Measurements from ENCODE around the gene TBX4.

The TBX4 gene

DNA sequence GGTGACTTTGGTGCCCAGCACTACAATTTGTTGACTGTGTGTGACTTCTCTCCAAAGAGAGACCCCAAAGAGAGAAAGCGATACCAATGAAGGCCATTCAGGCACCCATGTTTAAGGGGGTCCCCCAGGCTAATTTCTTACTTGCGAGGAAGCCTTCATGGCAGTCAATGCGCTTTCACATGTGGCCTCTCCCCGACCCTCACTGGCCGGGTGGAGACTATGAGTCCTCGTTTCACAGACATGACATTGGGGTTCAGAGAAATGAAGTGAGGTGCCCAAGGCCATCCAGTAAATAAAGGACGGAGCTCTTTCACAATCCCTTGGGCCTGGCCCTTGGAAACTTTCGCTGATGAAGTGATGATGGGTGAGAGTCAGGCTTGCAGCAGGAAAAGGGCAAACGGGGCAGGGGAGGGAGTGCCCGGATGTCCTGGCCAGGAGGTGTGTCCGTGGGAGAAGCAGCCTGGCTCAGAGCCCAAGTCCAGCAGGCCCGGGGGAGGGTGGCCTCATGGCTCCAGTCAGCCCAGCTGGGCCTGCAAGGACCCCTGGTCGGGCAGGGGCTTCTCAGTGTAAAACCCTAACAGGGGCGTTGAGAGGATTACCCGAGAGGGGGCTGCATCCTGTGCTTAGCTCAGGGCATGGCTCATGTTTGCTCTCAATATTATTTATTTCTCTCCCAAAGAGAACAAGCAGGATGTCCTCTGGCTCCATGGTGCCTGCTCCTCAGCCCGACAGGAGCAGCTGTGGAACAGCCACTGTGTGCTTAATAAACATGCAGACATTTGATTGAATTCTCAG is 37.9 kb upstream of the TBX4 start:
- POLR2A ChIA-PET = interaction anchor here (0.8 to 1.8 kb wide), 4 partner anchors 13 to 180 kb away, joined by 3 to 9 read pairs (median 4); partner anchors contain the start of gene TBX2
- DNase-seq (ENCODE audit: extremely low spot score) = no peak
- CTCF ChIA-PET = interaction anchor here (0.6 to 3.1 kb wide), 3 partner anchors 141 to 695 kb away, joined by 3 to 23 read pairs (median 3); no protein-coding TSS in a partner anchor
- TF ChIP-seq ELF4 (IDR thresholded peaks at IDR 0.05) (no peak), CTBP1 (IDR thresholded peaks at IDR 0.05; ENCODE audit: borderline replicate concordance) (no peak), FOXA1 (IDR thresholded peaks at IDR 0.05) (no peak), LEF1 (IDR thresholded peaks at IDR 0.05; ENCODE audit: borderline replicate concordance) (no peak), HDGF (IDR thresholded peaks at IDR 0.05; ENCODE audit: borderline replicate concordance) (no peak), FOXM1 (IDR thresholded peaks at IDR 0.05; ENCODE audit: borderline replicate concordance) (no peak), FOXK2 (IDR thresholded peaks at IDR 0.05) (no peak), ZNF384 (IDR thresholded peaks at IDR 0.05) (no peak), SP1 (IDR thresholded peaks at IDR 0.05) (no peak), L3MBTL2 (conservative IDR thresholded peaks at IDR 0.05) (no peak), NFRKB (IDR thresholded peaks at IDR 0.05) (no peak), SUZ12 (IDR thresholded peaks at IDR 0.05) (no peak), TARDBP (IDR thresholded peaks at IDR 0.05) (no peak), BHLHE40 (IDR thresholded peaks at IDR 0.05; ENCODE audit: borderline replicate concordance) (no peak), ARNT (IDR thresholded peaks at IDR 0.05) (no peak)
- TF ChIP-seq, protein P1, sequence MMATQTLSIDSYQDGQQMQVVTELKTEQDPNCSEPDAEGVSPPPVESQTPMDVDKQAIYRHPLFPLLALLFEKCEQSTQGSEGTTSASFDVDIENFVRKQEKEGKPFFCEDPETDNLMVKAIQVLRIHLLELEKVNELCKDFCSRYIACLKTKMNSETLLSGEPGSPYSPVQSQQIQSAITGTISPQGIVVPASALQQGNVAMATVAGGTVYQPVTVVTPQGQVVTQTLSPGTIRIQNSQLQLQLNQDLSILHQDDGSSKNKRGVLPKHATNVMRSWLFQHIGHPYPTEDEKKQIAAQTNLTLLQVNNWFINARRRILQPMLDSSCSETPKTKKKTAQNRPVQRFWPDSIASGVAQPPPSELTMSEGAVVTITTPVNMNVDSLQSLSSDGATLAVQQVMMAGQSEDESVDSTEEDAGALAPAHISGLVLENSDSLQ (IDR thresholded peaks at IDR 0.05) = no peak

DNA sequence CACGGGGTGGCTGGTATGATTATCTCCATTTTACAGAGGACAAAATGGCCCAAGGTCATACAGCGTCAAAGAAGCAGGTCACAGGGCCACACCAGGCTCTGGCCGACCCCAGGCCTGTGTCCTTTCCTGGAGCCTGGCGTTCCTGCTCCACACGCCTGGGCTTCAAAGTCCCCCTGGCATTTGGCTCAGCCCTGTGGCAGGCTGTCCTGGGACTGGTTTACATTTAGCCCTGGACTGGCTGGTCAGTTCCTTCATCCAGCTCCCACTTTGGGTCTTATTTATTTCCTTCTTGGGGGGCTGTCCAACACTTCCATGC is 37.3 kb upstream of the TBX4 start:
- CTCF ChIA-PET = no interaction called here
- TF ChIP-seq CTBP1 (IDR thresholded peaks at IDR 0.05; ENCODE audit: borderline replicate concordance) (no peak), NFRKB (IDR thresholded peaks at IDR 0.05) (no peak), SUZ12 (IDR thresholded peaks at IDR 0.05) (no peak), FOXK2 (IDR thresholded peaks at IDR 0.05) (no peak), FOXA1 (IDR thresholded peaks at IDR 0.05) (no peak), HDGF (IDR thresholded peaks at IDR 0.05; ENCODE audit: borderline replicate concordance) (no peak), SP1 (IDR thresholded peaks at IDR 0.05) (no peak), ELF4 (IDR thresholded peaks at IDR 0.05) (no peak), ARNT (IDR thresholded peaks at IDR 0.05) (no peak), TARDBP (IDR thresholded peaks at IDR 0.05) (no peak), LEF1 (IDR thresholded peaks at IDR 0.05; ENCODE audit: borderline replicate concordance) (no peak), L3MBTL2 (conservative IDR thresholded peaks at IDR 0.05) (no peak), FOXM1 (IDR thresholded peaks at IDR 0.05; ENCODE audit: borderline replicate concordance) (no peak), BHLHE40 (IDR thresholded peaks at IDR 0.05; ENCODE audit: borderline replicate concordance) (no peak)
- TF ChIP-seq, protein P1 (IDR thresholded peaks at IDR 0.05) = no peak
- no peak for DNase-seq (ENCODE audit: extremely low spot score)
- POLR2A ChIA-PET = interaction anchor here (0.8 to 1.3 kb wide), 2 partner anchors 14 to 179 kb away, joined by 3 to 4 read pairs; no protein-coding TSS in a partner anchor

GRCh38 chr17:61415374-61416210 is 36.6 kb upstream of the TBX4 start:
- CTCF ChIA-PET = interaction anchor here (0.6 kb wide), 1 partner anchor 642 kb away, joined by 3 read pairs; no protein-coding TSS in a partner anchor
- DNase-seq (ENCODE audit: extremely low spot score) = no peak
- TF ChIP-seq L3MBTL2 (conservative IDR thresholded peaks at IDR 0.05) (no peak), SUZ12 (IDR thresholded peaks at IDR 0.05) (no peak), LEF1 (IDR thresholded peaks at IDR 0.05; ENCODE audit: borderline replicate concordance) (no peak), ZNF384 (IDR thresholded peaks at IDR 0.05) (no peak), FOXM1 (IDR thresholded peaks at IDR 0.05; ENCODE audit: borderline replicate concordance) (no peak), ELF4 (IDR thresholded peaks at IDR 0.05) (no peak), CTBP1 (IDR thresholded peaks at IDR 0.05; ENCODE audit: borderline replicate concordance) (no peak), SP1 (IDR thresholded peaks at IDR 0.05) (no peak), FOXK2 (IDR thresholded peaks at IDR 0.05) (no peak), NFRKB (IDR thresholded peaks at IDR 0.05) (no peak), FOXA1 (IDR thresholded peaks at IDR 0.05) (no peak), ARNT (IDR thresholded peaks at IDR 0.05) (no peak), HDGF (IDR thresholded peaks at IDR 0.05; ENCODE audit: borderline replicate concordance) (no peak), BHLHE40 (IDR thresholded peaks at IDR 0.05; ENCODE audit: borderline replicate concordance) (no peak), TARDBP (IDR thresholded peaks at IDR 0.05) (no peak)
- TF ChIP-seq, protein P1 (IDR thresholded peaks at IDR 0.05) = no peak
- POLR2A ChIA-PET = no interaction called here

DNA sequence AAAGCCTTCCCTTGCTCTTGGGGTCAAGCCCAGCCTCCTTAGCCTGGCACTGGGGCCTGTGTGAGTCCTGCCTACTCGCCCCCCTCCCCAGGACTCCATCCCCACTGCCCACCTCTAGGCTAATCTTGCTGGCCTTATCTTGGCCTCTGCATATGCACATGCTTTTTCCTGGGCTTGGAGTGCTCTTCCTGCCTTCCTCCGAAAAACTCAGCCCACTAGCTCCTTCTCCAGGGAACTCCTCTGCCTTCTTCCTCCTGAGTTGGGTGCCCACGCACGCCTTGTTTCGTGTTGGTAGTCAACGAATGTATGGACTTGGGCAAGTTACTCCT is 36.0 kb upstream of the TBX4 start:
- no peak for TF ChIP-seq LEF1 (IDR thresholded peaks at IDR 0.05; ENCODE audit: borderline replicate concordance)
- no peak for TF ChIP-seq ELF4 (IDR thresholded peaks at IDR 0.05)
- POLR2A ChIA-PET = no interaction called here

DNA sequence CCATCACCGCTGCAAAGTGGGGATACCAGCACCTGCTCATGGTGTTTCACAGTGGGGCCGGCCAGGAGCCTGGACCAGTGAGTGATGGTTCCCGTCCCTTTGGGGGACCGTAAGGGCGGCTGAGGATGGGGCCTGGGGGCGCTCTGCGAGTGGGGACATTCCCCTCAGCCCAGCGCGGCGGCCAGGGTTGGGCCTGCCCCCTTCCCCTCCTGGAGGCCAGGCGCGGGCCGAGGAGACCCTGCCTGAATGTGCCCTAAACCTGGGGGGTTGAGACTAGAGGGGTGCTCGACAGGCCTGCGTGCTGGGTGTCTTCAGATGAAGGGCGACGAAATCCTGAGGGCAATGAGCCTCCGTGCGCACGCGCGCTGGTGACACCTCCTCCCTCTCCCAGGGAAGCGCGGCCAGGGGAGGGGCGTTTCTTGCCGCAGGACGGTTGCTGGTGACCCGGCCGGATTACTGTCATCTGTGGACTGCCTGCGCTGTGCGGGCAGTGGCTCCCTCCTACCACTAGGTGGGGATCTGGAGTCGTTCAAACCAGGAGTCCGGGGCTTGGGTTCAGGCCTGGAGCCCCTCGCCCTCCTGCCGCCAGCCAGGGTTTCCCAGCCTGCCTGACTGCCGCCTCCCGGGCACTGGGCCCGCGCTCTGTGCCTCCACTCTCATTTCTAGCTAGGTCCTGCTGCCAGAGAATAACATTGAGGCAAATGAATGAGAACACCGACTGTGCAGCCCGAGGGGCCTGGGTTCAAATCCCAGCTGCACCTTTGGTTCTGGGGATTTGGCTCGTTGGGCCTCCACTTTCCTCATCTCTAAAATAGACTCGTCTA is 35.5 kb upstream of the TBX4 start:
- TF ChIP-seq, protein P1 (IDR thresholded peaks at IDR 0.05) = no peak
- TF ChIP-seq NFRKB (IDR thresholded peaks at IDR 0.05) (no peak), ZNF384 (IDR thresholded peaks at IDR 0.05) (no peak), SUZ12 (IDR thresholded peaks at IDR 0.05) (no peak), ARNT (IDR thresholded peaks at IDR 0.05) (no peak), L3MBTL2 (conservative IDR thresholded peaks at IDR 0.05) (no peak), FOXA1 (IDR thresholded peaks at IDR 0.05) (no peak), HDGF (IDR thresholded peaks at IDR 0.05; ENCODE audit: borderline replicate concordance) (peak; percentile 37; the same call in 1 of the 2 replicates)
- ChIA-PET POLR2A (no interaction called here), CTCF (interaction anchor here (0.7 to 1.4 kb wide), 6 partner anchors 33 to 188 kb away, joined by 3 to 6 read pairs (median 4); no protein-coding TSS in a partner anchor)
- DNase-seq (ENCODE audit: extremely low spot score) = peak; percentile 92

More for the DNA sequence above, 36.0 kb upstream of the TBX4 start:
- CTCF ChIA-PET = interaction anchor here (0.6 kb wide), 1 partner anchor 643 kb away, joined by 3 read pairs; no protein-coding TSS in a partner anchor
- no peak for DNase-seq (ENCODE audit: extremely low spot score)
